ENCODE results near the gene ENAH.

Gene ENAH

DNA sequence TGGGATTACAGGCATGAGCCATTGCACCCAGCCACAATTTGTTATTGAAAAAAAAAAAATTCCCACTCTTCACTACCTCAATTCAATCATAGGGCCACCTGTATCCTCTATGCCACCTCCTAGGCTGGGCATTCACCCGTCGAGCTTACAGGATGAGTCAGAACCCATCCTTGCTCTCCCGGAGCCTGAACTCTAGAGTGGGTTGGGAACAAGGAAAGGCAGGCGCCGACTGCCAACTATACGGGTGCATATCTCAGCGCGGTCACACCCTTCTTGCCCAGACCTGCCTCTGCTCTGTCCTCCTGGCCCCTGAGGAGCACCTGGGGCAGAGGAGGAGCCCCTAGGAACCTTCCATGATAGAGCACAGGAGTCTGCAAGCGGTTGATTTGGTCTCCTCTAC, 203.7 kb downstream of the ENAH start:
- no peak for DNase-seq

- DNase-seq, result no peak
Observed at GRCh38 chr1:225448146-225448805, 204.6 kb downstream of the ENAH start.

GRCh38 chr1:225447650-225448089, 205.3 kb downstream of the ENAH start:
- no peak for DNase-seq

DNA sequence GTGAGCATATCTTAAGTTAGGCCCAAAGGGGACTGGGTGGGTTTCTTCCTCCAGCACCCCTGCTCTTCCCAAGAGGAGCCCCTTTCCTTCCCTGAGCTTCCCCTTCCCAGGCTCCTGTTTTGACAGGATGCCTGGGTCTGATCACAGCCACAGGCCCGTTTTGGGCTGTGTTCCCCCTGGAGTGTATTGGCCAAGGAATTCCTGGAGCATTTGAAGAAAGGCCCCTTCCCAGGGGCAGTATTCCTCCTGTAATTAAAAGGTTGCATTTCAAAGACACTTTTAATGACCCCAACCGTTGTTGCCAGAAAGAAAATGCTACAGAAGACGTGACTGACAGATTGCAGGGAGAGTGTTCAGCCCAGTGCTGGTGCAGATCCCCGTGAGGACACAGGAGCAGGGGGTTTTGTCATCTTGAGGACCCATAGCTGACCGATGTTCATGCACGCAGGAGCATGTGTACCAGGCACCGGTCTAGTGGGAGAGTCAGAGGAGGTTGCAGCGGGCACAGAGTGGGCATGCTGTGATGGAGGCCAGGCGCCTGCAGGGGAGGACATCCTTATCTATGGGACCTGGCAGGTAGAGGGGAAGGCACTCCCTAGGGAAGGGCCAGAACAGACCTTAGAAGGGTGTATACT, 205.8 kb downstream of the ENAH start:
- no peak for DNase-seq

- no peak for DNase-seq
Observed at GRCh38 chr1:225446595-225446960, 206.3 kb downstream of the ENAH start.

DNA sequence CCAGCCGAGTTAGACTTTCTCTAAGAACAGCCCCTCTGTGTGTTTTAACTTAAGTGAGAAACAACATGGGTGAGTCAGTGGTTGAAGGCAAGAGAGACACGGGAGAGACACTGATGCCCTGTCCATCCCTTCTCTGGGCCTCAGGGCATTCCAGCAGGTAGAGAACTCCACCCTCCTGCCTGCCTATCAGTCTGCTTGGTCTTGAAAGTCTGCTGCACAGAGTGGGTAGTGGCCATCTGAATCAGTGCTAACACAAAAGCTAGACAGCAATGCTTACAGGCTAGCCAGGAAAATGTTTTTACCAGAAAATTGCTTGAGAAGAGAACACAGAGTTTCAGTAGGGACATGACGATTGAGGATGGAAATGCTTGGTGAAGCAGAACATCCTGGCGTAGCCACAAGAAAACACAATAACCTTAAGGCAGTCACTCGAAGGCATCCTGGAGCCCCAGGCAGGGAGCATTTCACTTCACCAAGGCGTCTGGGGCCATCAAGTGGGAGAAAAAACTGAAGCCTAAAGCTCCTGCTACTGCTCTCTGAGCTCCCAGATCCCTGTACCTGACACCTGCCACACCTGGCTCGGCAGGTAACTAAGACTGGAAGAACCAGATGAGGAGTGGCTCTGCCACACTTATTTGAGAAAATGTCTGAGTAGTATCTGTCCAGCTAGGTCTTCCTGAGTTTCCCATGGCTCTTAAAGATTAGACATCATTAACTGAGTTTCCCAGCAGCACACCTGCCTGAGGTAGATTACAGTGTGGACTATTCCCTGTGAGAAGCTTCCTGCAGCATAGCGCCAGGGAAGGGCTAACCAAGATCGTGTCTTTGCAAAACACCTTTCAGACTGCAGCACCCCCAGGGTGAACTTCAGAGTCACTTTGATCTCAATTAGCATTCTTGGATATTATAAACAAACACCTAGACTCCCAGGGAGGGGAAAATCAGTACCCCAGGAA, 207.0 kb downstream of the ENAH start:
- no peak for DNase-seq

- no peak for DNase-seq
Observed at GRCh38 chr1:225442123-225442505, 210.8 kb downstream of the ENAH start.

- DNase-seq, result no peak
Observed at GRCh38 chr1:225441314-225442122, 211.4 kb downstream of the ENAH start.

DNA sequence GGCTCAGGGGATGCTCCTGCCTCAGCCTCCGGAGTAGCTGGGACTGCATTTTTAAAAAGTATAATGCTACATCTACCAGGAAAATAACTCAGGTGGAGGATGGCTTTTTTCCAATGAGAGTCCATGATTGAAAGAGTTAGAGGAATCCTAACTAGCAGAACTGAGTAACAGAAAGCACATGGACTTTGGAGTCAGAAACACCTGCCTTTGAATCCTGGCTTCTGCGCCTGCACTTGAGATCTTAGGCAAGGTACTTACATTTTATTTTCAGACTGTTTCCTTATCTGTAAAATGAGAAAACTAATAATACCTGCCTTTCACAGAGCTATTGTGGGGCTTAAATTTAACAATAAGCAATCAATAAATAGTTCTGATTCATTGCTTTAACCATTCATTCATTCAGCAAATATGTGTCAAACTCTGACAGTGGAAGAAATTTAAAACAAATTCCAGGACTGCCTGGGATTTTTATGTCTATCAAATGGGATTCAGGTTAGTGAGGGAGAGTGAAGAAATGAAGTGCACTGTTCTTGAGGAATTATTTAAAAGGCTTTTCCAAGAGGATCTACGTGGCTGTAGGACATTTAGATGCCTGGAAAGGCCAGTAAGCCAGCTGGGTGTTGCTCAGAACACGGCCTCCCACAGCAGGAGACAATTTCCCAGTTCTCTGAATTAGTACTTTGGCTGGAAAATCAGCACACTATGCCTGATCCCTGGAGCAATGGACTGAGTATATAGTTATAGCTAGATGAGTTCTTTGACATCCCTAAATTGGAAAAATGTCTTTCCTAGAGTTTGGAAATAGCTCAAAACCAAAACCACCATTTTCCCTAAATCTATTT, 212.3 kb downstream of the ENAH start:
- no peak for DNase-seq

GRCh38 chr1:225437710-225438437, 215.0 kb downstream of the ENAH start:
- no peak for DNase-seq

Data from activated gamma-delta T cell treated with Interleukin-2 at 50 U/mL for 16 hours (primary cell).